Uterus (tissue), 4 donors: ENCODE measurements around the gene HNRNPU. TPM values are rescaled to one million over a fixed set of nuclear protein-coding genes. Genes with fewer than 3 reads are reported as not detected.

Experiments used
- DNase-seq, 2 donors: peaks; one replicate each; pipeline ENCODE4 v3.0.0-alpha.2; 2019 to 2020
- H3K27ac ChIP-seq, 2 donors: fragments of 200-600 bp; sonication (generic); 1 replicate in 1 of 2; 2 replicates in 1 of 2; pipeline ENCODE4 v1.5.1; 2016 to 2018
- H3K27me3 ChIP-seq, 2 donors: fragments of 200-600 bp; sonication (generic); one replicate each; pipeline ENCODE4 v1.5.1; 2018 to 2019; ENCODE audit warnings: control low read depth in 1 of 2
- H3K36me3 ChIP-seq, 2 donors: fragments of 200-600 bp; sonication (generic); one replicate each; pipeline ENCODE4 v1.5.1; 2019; ENCODE audit warnings: control low read depth in 1 of 2
- H3K4me1 ChIP-seq, 2 donors: fragments of 200-600 bp; sonication (generic); one replicate each; pipeline ENCODE4 v1.5.1; 2018 to 2019; ENCODE audit warnings: control low read depth in 1 of 2
- H3K4me3 ChIP-seq, 2 donors: fragments of 200-600 bp; sonication (generic); 1 replicate in 1 of 2; 2 replicates in 1 of 2; pipeline ENCODE4 v1.5.1; 2018 to 2019; ENCODE audit warnings: mild to moderate bottlenecking in 1 of 2
- H3K9me3 ChIP-seq, 2 donors: fragments of 200-600 bp; sonication (generic); one replicate each; pipeline ENCODE4 v1.5.1; 2019; ENCODE audit warnings: control low read depth in 1 of 2
- POLR2A ChIP-seq, 2 donors: fragments of 450-650 bp; IDR thresholded peaks; one replicate each; pipeline ENCODE4 v1.6.1; 2016; ENCODE audit warnings: antibody characterized with exemption in 2 of 2, mild to moderate bottlenecking in 1 of 2, moderate library complexity in 1 of 2
- intact Hi-C: fragments of 100-400 bp; cut with DNase I; formaldehyde crosslinking; loops from one replicate; pipeline ENCODE4 v1.15.1; 2023; ENCODE audit warnings: low total_unique reads
- total RNA-seq, 4 donors: library from RNA; depleted of rRNA in 3 of 4; stranded (reverse); fragments of >200 nt in 3 of 4; gene quantifications; one replicate each; pipeline versions ENCODE4 v1.1.0 to v1.2.4, GENCODE V29; 2014 to 2023
- TF ChIP-seq, protein P1 (sequence below), 4 experiments: fragments of 200-600 bp in 2 of 4; fragments of 450-650 bp in 2 of 4; sonication (generic) in 2 of 4; IDR thresholded peaks; one replicate each; pipeline ENCODE4 v1.5.1; 2016 to 2019; ENCODE audit warnings: antibody characterized with exemption in 4 of 4, mild to moderate bottlenecking in 2 of 4, moderate library complexity in 1 of 4
- donor health status: DM: yes; HTN: yes; CAD: no.

HNRNPU gene
- 100 to 1,000 TPM; 154 to 603 (median 269) TPM for total RNA-seq

DNA sequence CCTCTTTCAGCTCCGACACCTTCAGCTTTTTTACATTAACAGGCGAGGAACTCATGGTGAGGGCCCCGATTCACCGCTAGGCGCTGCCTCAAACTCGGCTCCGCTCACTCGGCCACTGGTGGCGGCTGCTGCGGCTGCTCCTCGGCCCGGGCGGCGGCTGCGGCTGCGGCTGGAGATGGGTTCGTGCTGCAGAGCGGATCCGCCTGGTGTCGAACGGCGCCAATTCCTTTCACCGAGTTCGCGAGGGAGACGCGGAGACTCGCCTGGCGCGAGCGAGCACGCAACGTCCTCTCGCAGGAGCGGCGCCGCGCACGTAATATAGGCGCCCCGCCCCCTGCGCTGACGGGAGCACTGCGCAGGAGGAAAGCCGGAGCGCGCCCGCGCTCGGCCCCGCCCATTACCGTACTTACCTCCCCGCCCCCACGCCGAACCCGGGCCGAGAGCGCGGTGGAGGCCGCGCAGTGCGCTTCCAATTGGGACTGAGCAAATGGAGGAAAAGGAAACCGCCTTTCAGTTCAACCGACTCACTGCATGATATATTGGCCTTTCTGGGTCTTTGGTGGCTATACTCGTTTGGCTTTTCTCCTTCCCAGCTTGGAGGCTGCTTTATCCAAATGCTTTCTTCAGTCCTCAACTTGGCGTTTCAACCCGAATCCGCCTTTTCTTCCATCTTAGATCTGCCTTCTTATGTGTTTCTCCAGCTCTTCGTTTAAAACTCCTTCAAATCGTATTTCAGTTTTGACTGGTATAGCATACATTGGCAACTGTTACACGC is at the start of gene HNRNPU:
TSS of gene HNRNPU (minus strand) at position 291 of the 775 bp plus-strand sequence. CDS start at position 55, 236 bp downstream.
- intact Hi-C loops = loop anchor here (2.0 kb wide), 2 partner anchors 30 to 106 kb away; partner anchors contain the start of gene COX20
- H3K27me3 ChIP-seq = no peaks in the 10 kb centered on the region
- TF ChIP-seq POLR2A (IDR thresholded peaks at IDR 0.05) = peak; percentile 98 to 100
- TF ChIP-seq, protein P1, sequence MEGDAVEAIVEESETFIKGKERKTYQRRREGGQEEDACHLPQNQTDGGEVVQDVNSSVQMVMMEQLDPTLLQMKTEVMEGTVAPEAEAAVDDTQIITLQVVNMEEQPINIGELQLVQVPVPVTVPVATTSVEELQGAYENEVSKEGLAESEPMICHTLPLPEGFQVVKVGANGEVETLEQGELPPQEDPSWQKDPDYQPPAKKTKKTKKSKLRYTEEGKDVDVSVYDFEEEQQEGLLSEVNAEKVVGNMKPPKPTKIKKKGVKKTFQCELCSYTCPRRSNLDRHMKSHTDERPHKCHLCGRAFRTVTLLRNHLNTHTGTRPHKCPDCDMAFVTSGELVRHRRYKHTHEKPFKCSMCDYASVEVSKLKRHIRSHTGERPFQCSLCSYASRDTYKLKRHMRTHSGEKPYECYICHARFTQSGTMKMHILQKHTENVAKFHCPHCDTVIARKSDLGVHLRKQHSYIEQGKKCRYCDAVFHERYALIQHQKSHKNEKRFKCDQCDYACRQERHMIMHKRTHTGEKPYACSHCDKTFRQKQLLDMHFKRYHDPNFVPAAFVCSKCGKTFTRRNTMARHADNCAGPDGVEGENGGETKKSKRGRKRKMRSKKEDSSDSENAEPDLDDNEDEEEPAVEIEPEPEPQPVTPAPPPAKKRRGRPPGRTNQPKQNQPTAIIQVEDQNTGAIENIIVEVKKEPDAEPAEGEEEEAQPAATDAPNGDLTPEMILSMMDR (IDR thresholded peaks at IDR 0.05) = peak in 2 of 4 experiments; percentile 35 to 54
- peak; percentile 96 to 97 for DNase-seq
- H3K27ac ChIP-seq = peak within 1 kb of the TSS; percentile 99 to 100
- peaks cover 6 to 10% of the 10 kb centered on the region in 2 donors for H3K4me1 ChIP-seq
- no peaks in the 10 kb centered on the region for H3K36me3 ChIP-seq
- H3K9me3 ChIP-seq = no peaks in the 10 kb centered on the region
- peak within 1 kb of the TSS; percentile 93 to 94 for H3K4me3 ChIP-seq

GRCh38 chr1:244913806-244914205 is 49.5 kb upstream of the HNRNPU start:
- no peak overlapping the region for H3K27ac ChIP-seq
- H3K27me3 ChIP-seq = no peaks in the 10 kb centered on the region
- H3K9me3 ChIP-seq = no peaks in the 10 kb centered on the region
- no peak for DNase-seq
- TF ChIP-seq POLR2A (IDR thresholded peaks at IDR 0.05) = no peak
- TF ChIP-seq, protein P1 (IDR thresholded peaks at IDR 0.05) = no peak
- intact Hi-C loops = no loop called here
- no peaks in the 10 kb centered on the region for H3K36me3 ChIP-seq
- H3K4me3 ChIP-seq = no peak overlapping the region
- no peaks in the 10 kb centered on the region for H3K4me1 ChIP-seq

DNA sequence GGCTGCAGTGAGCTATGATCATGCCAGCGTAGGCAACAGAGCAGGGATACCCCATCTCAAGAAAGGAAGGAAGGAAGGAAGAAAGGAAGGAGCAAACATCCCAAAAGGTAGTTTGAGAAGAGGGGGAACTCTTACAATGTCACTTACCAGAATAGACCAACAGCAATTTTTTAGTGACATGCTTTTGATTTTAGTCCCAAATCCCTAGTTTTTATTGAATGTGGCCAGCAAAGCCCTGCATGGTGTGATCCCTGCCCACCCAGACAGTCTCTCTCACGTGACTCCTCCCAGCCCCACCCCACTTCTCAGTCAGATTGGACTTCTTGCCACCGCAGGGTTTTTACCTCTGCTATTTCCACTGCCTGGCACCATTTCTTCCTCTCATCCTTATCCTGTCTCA is 39.8 kb upstream of the HNRNPU start:
- Histone ChIP-seq H3K27ac (no peak overlapping the region), H3K4me3 (no peak overlapping the region), H3K4me1 (no peaks in the 10 kb centered on the region), H3K9me3 (no peaks in the 10 kb centered on the region), H3K27me3 (no peaks in the 10 kb centered on the region), H3K36me3 (no peaks in the 10 kb centered on the region)
- no peak for DNase-seq
- no peak for TF ChIP-seq POLR2A (IDR thresholded peaks at IDR 0.05)
- TF ChIP-seq, protein P1 (IDR thresholded peaks at IDR 0.05) = no peak
- intact Hi-C loops = no loop called here

DNA sequence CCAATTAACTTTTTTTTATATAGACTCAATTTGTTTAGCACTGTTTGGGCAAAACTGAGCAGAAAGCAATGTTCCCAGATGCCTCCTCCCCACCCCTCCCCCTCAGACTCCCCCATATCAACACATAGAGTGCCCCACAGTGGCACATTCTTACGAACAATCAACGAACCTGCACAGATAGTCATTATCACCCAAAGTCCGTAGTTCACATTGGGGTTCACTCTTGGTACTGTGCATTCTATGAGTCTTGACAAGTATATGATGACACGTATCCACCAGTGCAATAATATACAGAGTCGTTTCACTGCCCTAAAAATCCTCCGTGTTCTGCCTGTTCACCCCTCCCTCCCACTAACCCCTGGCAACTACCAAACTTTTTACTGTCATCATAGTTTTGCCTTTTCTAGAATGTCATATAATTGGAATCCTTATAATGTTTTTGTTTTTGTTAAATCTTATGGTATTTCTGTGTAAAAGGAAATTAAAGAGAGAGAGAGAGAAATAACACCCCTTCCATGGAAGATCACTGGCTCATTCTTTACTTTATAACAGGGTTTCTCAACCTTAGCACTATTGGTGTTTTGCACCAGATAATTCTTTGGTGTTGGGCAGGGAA is 37.2 kb upstream of the HNRNPU start:
- H3K36me3 ChIP-seq = no peaks in the 10 kb centered on the region
- DNase-seq = no peak
- TF ChIP-seq POLR2A (IDR thresholded peaks at IDR 0.05) = no peak
- TF ChIP-seq, protein P1 (IDR thresholded peaks at IDR 0.05) = no peak
- no peak overlapping the region for H3K27ac ChIP-seq
- H3K4me1 ChIP-seq = no peaks in the 10 kb centered on the region
- intact Hi-C loops = no loop called here
- no peaks in the 10 kb centered on the region for H3K9me3 ChIP-seq
- H3K4me3 ChIP-seq = no peak overlapping the region
- no peaks in the 10 kb centered on the region for H3K27me3 ChIP-seq
